ENCODE measurements around the gene PBX4. TPM values are rescaled to one million over a fixed set of nuclear protein-coding genes. Genes with fewer than 3 reads are reported as not detected.

Gene PBX4
- total RNA-seq, 4 donors from 2014 or later, result 3.7 to 11.8 (median 8.1) TPM

- H3K9me3 ChIP-seq, result peaks cover 0 to 3% (median 0%) of the 10 kb centered on the region in 4 donors
- H3K27me3 ChIP-seq, result peaks cover 0 to 38% of the 10 kb centered on the region in 2 donors
- H3K4me3 ChIP-seq, result no peak overlapping the region
- no peak overlapping the region for H3K27ac ChIP-seq
- no peak for DNase-seq (ENCODE audit: low spot score in 2 of 2)
- TF ChIP-seq POLR2A (IDR thresholded peaks at IDR 0.05) (no peak), EP300 (IDR thresholded peaks at IDR 0.05) (no peak)
- TF ChIP-seq, protein P1, sequence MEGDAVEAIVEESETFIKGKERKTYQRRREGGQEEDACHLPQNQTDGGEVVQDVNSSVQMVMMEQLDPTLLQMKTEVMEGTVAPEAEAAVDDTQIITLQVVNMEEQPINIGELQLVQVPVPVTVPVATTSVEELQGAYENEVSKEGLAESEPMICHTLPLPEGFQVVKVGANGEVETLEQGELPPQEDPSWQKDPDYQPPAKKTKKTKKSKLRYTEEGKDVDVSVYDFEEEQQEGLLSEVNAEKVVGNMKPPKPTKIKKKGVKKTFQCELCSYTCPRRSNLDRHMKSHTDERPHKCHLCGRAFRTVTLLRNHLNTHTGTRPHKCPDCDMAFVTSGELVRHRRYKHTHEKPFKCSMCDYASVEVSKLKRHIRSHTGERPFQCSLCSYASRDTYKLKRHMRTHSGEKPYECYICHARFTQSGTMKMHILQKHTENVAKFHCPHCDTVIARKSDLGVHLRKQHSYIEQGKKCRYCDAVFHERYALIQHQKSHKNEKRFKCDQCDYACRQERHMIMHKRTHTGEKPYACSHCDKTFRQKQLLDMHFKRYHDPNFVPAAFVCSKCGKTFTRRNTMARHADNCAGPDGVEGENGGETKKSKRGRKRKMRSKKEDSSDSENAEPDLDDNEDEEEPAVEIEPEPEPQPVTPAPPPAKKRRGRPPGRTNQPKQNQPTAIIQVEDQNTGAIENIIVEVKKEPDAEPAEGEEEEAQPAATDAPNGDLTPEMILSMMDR (IDR thresholded peaks at IDR 0.05), result no peak
- peaks cover 0 to 3% (median 0%) of the 10 kb centered on the region in 4 donors for H3K4me1 ChIP-seq
- no peaks in the 10 kb centered on the region for H3K36me3 ChIP-seq
- WGBS, 2 donors, result 63 to 72% methylated on average over 10 of the region's 10 CpGs
These were observed 67.3 kb downstream of the PBX4 start for GRCh38 chr19:19550972-19551852.

- H3K9me3 ChIP-seq, result peaks cover 0 to 3% (median 0%) of the 10 kb centered on the region in 4 donors
- no peak for DNase-seq (ENCODE audit: low spot score in 2 of 2)
- no peak overlapping the region for H3K4me3 ChIP-seq
- WGBS, 2 donors, result 19 to 53% methylated on average over 3 to 7 of the region's 8 CpGs
- TF ChIP-seq, protein P1 (IDR thresholded peaks at IDR 0.05), result no peak
- TF ChIP-seq POLR2A (IDR thresholded peaks at IDR 0.05) (no peak), EP300 (IDR thresholded peaks at IDR 0.05) (no peak)
- H3K27me3 ChIP-seq, result peaks cover 0 to 44% of the 10 kb centered on the region in 2 donors
- H3K36me3 ChIP-seq, result no peaks in the 10 kb centered on the region
- no peak overlapping the region for H3K27ac ChIP-seq
- H3K4me1 ChIP-seq, result peaks cover 0 to 3% (median 0%) of the 10 kb centered on the region in 4 donors
These were observed 68.0 kb downstream of the PBX4 start for GRCh38 chr19:19550485-19550929.

- no peak overlapping the region for H3K4me3 ChIP-seq
- H3K36me3 ChIP-seq, result no peaks in the 10 kb centered on the region
- WGBS, 2 donors, result 61 to 66% methylated on average over 23 of the region's 23 CpGs
- peaks cover 0 to 3% (median 0%) of the 10 kb centered on the region in 4 donors for H3K9me3 ChIP-seq
- peaks cover 0 to 45% of the 10 kb centered on the region in 2 donors for H3K27me3 ChIP-seq
- H3K27ac ChIP-seq, result no peak overlapping the region
- peaks cover 0 to 3% (median 0%) of the 10 kb centered on the region in 4 donors for H3K4me1 ChIP-seq
- no peak for DNase-seq (ENCODE audit: low spot score in 2 of 2)
- TF ChIP-seq POLR2A (IDR thresholded peaks at IDR 0.05) (no peak), EP300 (IDR thresholded peaks at IDR 0.05) (no peak)
- TF ChIP-seq, protein P1 (IDR thresholded peaks at IDR 0.05), result no peak
These were observed 68.6 kb downstream of the PBX4 start for GRCh38 chr19:19549804-19550464.

- H3K9me3 ChIP-seq, result peaks cover 0 to 3% (median 0%) of the 10 kb centered on the region in 4 donors
- 56 to 72% methylated on average over 11 to 13 of the region's 13 CpGs for WGBS, 2 donors
- H3K27me3 ChIP-seq, result peaks cover 0 to 53% of the 10 kb centered on the region in 2 donors
- H3K4me1 ChIP-seq, result peaks cover 0 to 3% (median 0%) of the 10 kb centered on the region in 4 donors
- no peak overlapping the region for H3K27ac ChIP-seq
- no peak overlapping the region for H3K4me3 ChIP-seq
- H3K36me3 ChIP-seq, result no peaks in the 10 kb centered on the region
- DNase-seq (ENCODE audit: low spot score in 2 of 2), result no peak
- TF ChIP-seq EP300 (IDR thresholded peaks at IDR 0.05), result no peak
- TF ChIP-seq POLR2A (IDR thresholded peaks at IDR 0.05), result no peak
- TF ChIP-seq, protein P1 (IDR thresholded peaks at IDR 0.05), result no peak
These were observed 69.3 kb downstream of the PBX4 start for GRCh38 chr19:19548915-19549759.

All from tibial nerve (tissue), 4 donors.